K562 (cell line): ENCODE results near the gene AIFM1. TPM values are rescaled to one million over a fixed set of nuclear protein-coding genes. Genes with fewer than 3 reads are reported as not detected.
A peak's percentile ranks its signal among the peaks of the same experiment; 100 is the strongest.

Experiments
- ATAC-seq: fragments of 200-7000 bp; cut with Tn5 transposase; 3 replicates; pipeline ENCODE4 v1.9.1; 2020; ENCODE audit warnings: moderate library complexity
- BruUV-seq: library from RNA; stranded (reverse); fragments of 400-500 nt; replicated peaks from 2 replicates; lab custom pipeline; 2021; lab: Mats Ljungman, UMichigan
- CTCF ChIA-PET: fragments of 300-600 bp; formaldehyde crosslinking; extraction: SDS; loops from one replicate; lab custom pipeline; 2021; ENCODE audit warnings: low intra/inter-chr PET ratio; lab: Yijun Ruan, JAX
- POLR2A ChIA-PET: fragments of 300-600, 350-650 bp; sonication (Branson Sonifier 250); formaldehyde crosslinking; extraction: SDS; loops from one replicate; lab custom pipeline; 2021; ENCODE audit warnings: antibody characterized with exemption, inconsistent platforms; lab: Yijun Ruan, JAX
- DNase-seq, 4 experiments: peaks; one replicate each; pipeline versions ENCODE4 v3.0.0 to v3.0.0-alpha.2; 2011 to 2018; ENCODE audit warnings: low spot score in 3 of 4, mixed read lengths in 3 of 4; ENCODE audit errors: extremely low read depth in 1 of 4
- FAIRE-seq: peaks from 2 replicates; lab custom pipeline; 2011; peaks lifted over from hg19 to GRCh38; lab: Jason Lieb, UNC
- H2AFZ ChIP-seq: 2 replicates; pipeline ENCODE4 v1.6.0; 2011; ENCODE audit warnings: low read depth, low read length, control low read depth, inconsistent platforms
- H3K27ac ChIP-seq: fragments of 200-600 bp; 3 replicates; pipeline ENCODE4 v1.8.0; 2011; ENCODE audit warnings: low read depth, mild to moderate bottlenecking, control low read depth, inconsistent platforms, low read length, moderate library complexity, mixed read lengths; ENCODE audit errors: extremely low read depth
- H3K27me3 ChIP-seq, 2 experiments: fragments of 300-600 bp in 1 of 2; 2 replicates in 1 of 2; 3 replicates in 1 of 2; pipeline versions ENCODE4 v1.6.0 to v1.8.0; 2011; ENCODE audit warnings: inconsistent platforms in 2 of 2, low read length in 2 of 2, mild to moderate bottlenecking in 1 of 2, mixed read lengths in 1 of 2, moderate library complexity in 1 of 2; ENCODE audit not compliant: control insufficient read depth in 2 of 2, insufficient read depth in 2 of 2
- H3K36me3 ChIP-seq: fragments of 300-600 bp; 3 replicates; pipeline ENCODE4 v1.8.0; 2011; ENCODE audit warnings: mild to moderate bottlenecking, low read length, inconsistent platforms; ENCODE audit not compliant: control insufficient read depth, insufficient read depth
- H3K4me1 ChIP-seq, 2 experiments: fragments of 200-600 bp in 1 of 2; replicated peaks in 1 of 2; 2 replicates in 1 of 2; 3 replicates in 1 of 2; pipeline versions ENCODE4 v1.5.1 to v1.8.0; 2011; ENCODE audit warnings: inconsistent platforms in 2 of 2, low read length in 2 of 2, mild to moderate bottlenecking in 1 of 2, mixed read lengths in 1 of 2, moderate library complexity in 1 of 2; ENCODE audit not compliant: control insufficient read depth in 2 of 2, insufficient read depth in 2 of 2
- H3K4me2 ChIP-seq: 2 replicates; pipeline ENCODE4 v1.6.1; 2011; ENCODE audit warnings: low read length, control low read depth, inconsistent platforms, mixed read lengths; ENCODE audit not compliant: insufficient read depth
- H3K4me3 ChIP-seq: fragments of 200-600 bp; sonication (generic), shearing (Covaris generic); 2 replicates; pipeline ENCODE4 v1.5.1; 2016; ENCODE audit warnings: control low read depth, inconsistent platforms
- H3K79me2 ChIP-seq: fragments of 200-600 bp; 3 replicates; pipeline ENCODE4 v1.8.0; 2011; ENCODE audit warnings: low read length, inconsistent platforms; ENCODE audit not compliant: control insufficient read depth, insufficient read depth
- H3K9ac ChIP-seq, 2 experiments: 2 replicates each; pipeline versions ENCODE4 v1.6.0 to v1.6.1; 2011; ENCODE audit warnings: low read depth in 2 of 2, low read length in 2 of 2, control low read depth in 1 of 2, inconsistent platforms in 1 of 2, mild to moderate bottlenecking in 1 of 2, mixed read lengths in 1 of 2; ENCODE audit not compliant: insufficient read depth in 1 of 2
- H3K9me1 ChIP-seq: one replicate; pipeline ENCODE4 v1.6.0; 2011; ENCODE audit warnings: inconsistent platforms, mild to moderate bottlenecking, low read length, moderate library complexity; ENCODE audit not compliant: control insufficient read depth, insufficient read depth
- H3K9me3 ChIP-seq: replicated peaks from 2 replicates; pipeline ENCODE4 v1.5.1; 2011; ENCODE audit warnings: low read depth, low read length, inconsistent platforms; ENCODE audit not compliant: control insufficient read depth, insufficient read depth
- H4K20me1 ChIP-seq: replicated peaks from 2 replicates; pipeline ENCODE4 v1.6.1; 2011; ENCODE audit warnings: low read length, inconsistent platforms, mixed read lengths; ENCODE audit not compliant: control insufficient read depth, insufficient read depth
- CEBPB ChIP-seq: fragments of 450-650 bp; IDR thresholded peaks from 2 replicates; pipeline ENCODE4 v1.6.1; 2016; ENCODE audit warnings: missing genetic modification characterization, missing compliant biosample characterization
- CEBPG ChIP-seq, 3 experiments: fragments of 200-800 bp in 1 of 3; sonication (Bioruptor generic) in 1 of 3; sonication (generic) in 1 of 3; formaldehyde crosslinking in 1 of 3; IDR thresholded peaks in 2 of 3; conservative IDR thresholded peaks in 1 of 3; 2 replicates each; pipeline versions ENCODE4 v1.6.1 to v1.8.0; 2016 to 2022; ENCODE audit warnings: missing compliant biosample characterization in 2 of 3, missing genetic modification characterization in 2 of 3, mild to moderate bottlenecking in 1 of 3, missing genetic modification reagents in 1 of 3
- MYNN ChIP-seq, 2 experiments: sonication (generic); formaldehyde crosslinking in 1 of 2; IDR thresholded peaks; 2 replicates each; pipeline versions ENCODE4 v1.5.0 to v1.6.1; 2016 to 2020; ENCODE audit warnings: antibody characterized with exemption in 1 of 2, missing genetic modification reagents in 1 of 2
- NFE2L1 ChIP-seq: fragments of 450-650 bp; IDR thresholded peaks from 2 replicates; pipeline ENCODE4 v1.6.1; 2016; ENCODE audit warnings: missing genetic modification characterization, low read depth, mild to moderate bottlenecking, missing compliant biosample characterization, moderate library complexity, borderline replicate concordance
- NFIX ChIP-seq: fragments of 250-450 bp; sonication (Bioruptor Pico); IDR thresholded peaks from 2 replicates; pipeline ENCODE4 v1.4.0; 2020; ENCODE audit warnings: low read depth, mild to moderate bottlenecking, moderate library complexity
- PURB ChIP-seq: sonication (generic); formaldehyde crosslinking; IDR thresholded peaks from 2 replicates; pipeline ENCODE4 v1.9.0; 2021; ENCODE audit warnings: low read depth, mild to moderate bottlenecking, missing genetic modification reagents
- SRSF3 ChIP-seq: fragments of 200-400 bp; formaldehyde crosslinking; IDR thresholded peaks from 2 replicates; pipeline ENCODE4 v1.6.1; 2016; ENCODE audit warnings: mild to moderate bottlenecking, low read length, moderate library complexity; ENCODE audit not compliant: insufficient read depth
- TFAP4 ChIP-seq: sonication (generic); formaldehyde crosslinking; IDR thresholded peaks from 2 replicates; pipeline ENCODE4 v1.8.0; 2022; ENCODE audit warnings: missing genetic modification reagents, mild to moderate bottlenecking, moderate library complexity, borderline replicate concordance
- WGBS: fragments of 100-300 bp; shearing (Covaris generic); methylation state at CpG from one replicate; pipeline ENCODE4 v1.1.6; 2016; ENCODE audit warnings: low coverage, mixed read lengths; ENCODE audit not compliant: insufficient coverage; ENCODE audit errors: missing lambda C conversion rate; 5-methylcytosine and 5-hydroxymethylcytosine counted together
- in situ Hi-C: fragments of 300-500 bp; cut with MboI; formaldehyde crosslinking; loops from 4 replicates; pipeline ENCODE4 v1.15.0; 2018; ENCODE audit warnings: inconsistent platforms, mixed read lengths
- intact Hi-C: fragments of 100-400 bp; cut with micrococcal nuclease; formaldehyde crosslinking; loops from 2 replicates; pipeline ENCODE4 v1.14.2; 2022
- polyA plus RNA-seq, 8 experiments: library from polyadenylated mRNA; depleted of rRNA in 4 of 8; stranded (reverse) in 5 of 8; unstranded in 3 of 8; fragments of >200 nt; fragmentation: Nextera tagmentation in 2 of 8; fragmentation: Illumina TruSeq in 1 of 8; extraction: Ambion mirVana in 2 of 8; extraction: Trizol in 1 of 8; gene quantifications; 2 replicates each; pipeline versions ENCODE4 v1.2.1 to v1.2.3, GENCODE V29; 2011 to 2014; ENCODE audit warnings: inconsistent platforms in 1 of 8, missing spikeins in 1 of 8
- total RNA-seq, 7 experiments: library from RNA; depleted of rRNA in 6 of 7; stranded (reverse); fragments of >200 nt in 6 of 7; fragmentation: Illumina TruSeq in 2 of 7; extraction: Trizol in 2 of 7; gene quantifications; 2 replicates each; pipeline versions ENCODE4 v1.2.1 to v1.2.3, GENCODE V29; 2011 to 2021; ENCODE audit warnings: low replicate concordance in 1 of 7

AIFM1 gene
- total and polyA plus RNA-seq, 9 of the 15 experiments (the other 6 are each of a cell fraction or from before 2014, with no cell fraction given), result 51.0 to 117 (median 91.2) TPM

DNA sequence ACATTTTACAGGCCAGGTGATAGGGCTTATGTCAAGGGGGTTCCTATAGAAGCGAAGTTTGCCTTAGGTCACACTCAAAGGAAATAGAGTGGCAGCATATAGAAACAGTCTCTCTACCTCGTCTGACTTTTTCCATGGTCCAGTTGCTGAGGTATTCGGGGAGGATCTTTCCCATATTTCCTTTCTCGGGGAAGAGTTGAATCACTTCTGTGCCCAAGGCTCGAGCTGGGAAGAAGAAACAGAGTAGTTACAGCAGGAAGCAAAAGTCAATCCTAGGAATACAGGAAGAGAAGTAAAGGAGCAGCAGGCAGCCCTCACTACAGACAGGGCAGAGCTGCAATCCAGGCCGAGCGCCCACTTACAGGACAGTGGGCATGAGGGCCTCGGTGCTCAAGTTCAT is 28.7 kb downstream of the AIFM1 start:
- H3K4me3 ChIP-seq, result no peak overlapping the region
- FAIRE-seq (no peak), ATAC-seq (no peak), DNase-seq (no peak)
- in situ Hi-C loops, result loop anchor here (5.0 kb wide), 1 partner anchor 60 kb away; no protein-coding TSS in a partner anchor
- no peaks in the 10 kb centered on the region for H3K27me3 ChIP-seq
- ChIA-PET CTCF (no interaction called here), POLR2A (interaction anchor here (0.6 kb wide), 1 partner anchor 45 kb away, joined by 3 read pairs; no protein-coding TSS in a partner anchor)
- H3K36me3 ChIP-seq, result peaks cover 72% of the 10 kb centered on the region; the same call in 2 of the 3 replicates
- H3K4me1 ChIP-seq, result peaks cover 0 to 9% of the 10 kb centered on the region in 2 experiments; a peak in 3 of 5 replicates
- H3K4me2 ChIP-seq, result no peak overlapping the region
- H2AFZ ChIP-seq, result no peak overlapping the region
- no peaks in the 10 kb centered on the region for H4K20me1 ChIP-seq
- no peaks in the 10 kb centered on the region for H3K79me2 ChIP-seq
- no peaks in the 10 kb centered on the region for H3K9me3 ChIP-seq
- BruUV-seq, result no TSS peak
- 97% methylated on average over 8 of the region's 8 CpGs for WGBS
- no peak overlapping the region for H3K9ac ChIP-seq
- no peak overlapping the region for H3K27ac ChIP-seq
- intact Hi-C loops, result no loop called here
- TF ChIP-seq NFIX, result no peak
- TF ChIP-seq MYNN (IDR thresholded peaks at IDR 0.05), result no peak
- no peak for TF ChIP-seq MYNN (CRISPR knock-in tag; IDR thresholded peaks at IDR 0.05)
- no peak for TF ChIP-seq NFE2L1 (tag)
- H3K9me1 ChIP-seq, result no peaks in the 10 kb centered on the region

- CTCF ChIA-PET, result no interaction called here
Measured at GRCh38 chrX:130136496-130136895, 29.1 kb downstream of the AIFM1 start.

More at GRCh38 chrX:130136496-130136895, 29.1 kb downstream of the AIFM1 start:
- no peak overlapping the region for H3K27ac ChIP-seq
- H4K20me1 ChIP-seq, result no peaks in the 10 kb centered on the region
- POLR2A ChIA-PET, result interaction anchor here (0.6 to 1.5 kb wide), 3 partner anchors 11 to 44 kb away, joined by 3 to 7 read pairs (median 3); no protein-coding TSS in a partner anchor
- H3K4me2 ChIP-seq, result no peak overlapping the region
- no peak for TF ChIP-seq SRSF3
- peak; percentile 54 for TF ChIP-seq CEBPB (tag)
- TF ChIP-seq CEBPG (CRISPR knock-in tag; IDR thresholded peaks at IDR 0.05), result no peak
- peak in 1 of 2 experiments; percentile 44; a peak in 1 of 4 replicates for TF ChIP-seq CEBPG (tag; conservative IDR thresholded peaks at IDR 0.05 in 1 of 2, IDR thresholded peaks at IDR 0.05 in 1 of 2)
- no peak for TF ChIP-seq TFAP4 (CRISPR knock-in tag)
- no peak for TF ChIP-seq PURB
- TF ChIP-seq, all 486 proteins: peak for 2
- DNase-seq (no peak), FAIRE-seq (no peak), ATAC-seq (no peak)
- in situ Hi-C loops, result loop anchor here (5.0 kb wide), 1 partner anchor 59 kb away; no protein-coding TSS in a partner anchor
- H3K79me2 ChIP-seq, result no peaks in the 10 kb centered on the region
- no peak overlapping the region for H3K9ac ChIP-seq
- no peak overlapping the region for H2AFZ ChIP-seq
- H3K9me3 ChIP-seq, result no peaks in the 10 kb centered on the region
- H3K27me3 ChIP-seq, result no peaks in the 10 kb centered on the region
- H3K4me3 ChIP-seq, result no peak overlapping the region
- intact Hi-C loops, result no loop called here
- H3K9me1 ChIP-seq, result no peaks in the 10 kb centered on the region
- H3K36me3 ChIP-seq, result peaks cover 72% of the 10 kb centered on the region; the same call in 2 of the 3 replicates
- peaks cover 0 to 9% of the 10 kb centered on the region in 2 experiments; a peak in 3 of 5 replicates for H3K4me1 ChIP-seq
- no TSS peak for BruUV-seq
- 87% methylated on average over 4 of the region's 5 CpGs for WGBS
